GM10847 (cell line): Measurements from ENCODE around the gene ARMC2.

Experiments used
- POLR2A ChIP-seq: IDR thresholded peaks from 2 replicates; pipeline ENCODE4 v1.6.1; 2011; ENCODE audit not compliant: insufficient read length; ENCODE audit errors: extremely low read depth

Gene ARMC2

DNA sequence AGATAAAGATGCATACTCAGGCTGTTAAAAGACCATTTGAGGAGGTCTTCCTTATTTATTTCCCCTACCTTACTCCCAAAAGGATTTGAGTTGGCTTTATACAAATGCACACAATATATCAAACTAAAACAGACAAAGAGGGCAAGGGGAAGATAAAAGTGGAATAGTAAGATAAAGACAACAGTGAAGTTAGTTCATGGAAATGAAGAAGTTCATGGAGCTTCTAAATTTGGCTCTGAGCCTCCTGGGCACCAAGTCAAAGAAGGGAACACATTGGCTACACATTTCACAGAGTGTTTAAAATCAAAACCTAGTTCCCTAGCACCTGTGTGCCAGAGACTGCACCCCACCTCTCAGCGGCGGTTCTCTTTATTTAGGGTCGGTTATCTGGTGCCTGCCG is 25.8 kb upstream of the ARMC2 start:
- TF ChIP-seq POLR2A: no peak

DNA sequence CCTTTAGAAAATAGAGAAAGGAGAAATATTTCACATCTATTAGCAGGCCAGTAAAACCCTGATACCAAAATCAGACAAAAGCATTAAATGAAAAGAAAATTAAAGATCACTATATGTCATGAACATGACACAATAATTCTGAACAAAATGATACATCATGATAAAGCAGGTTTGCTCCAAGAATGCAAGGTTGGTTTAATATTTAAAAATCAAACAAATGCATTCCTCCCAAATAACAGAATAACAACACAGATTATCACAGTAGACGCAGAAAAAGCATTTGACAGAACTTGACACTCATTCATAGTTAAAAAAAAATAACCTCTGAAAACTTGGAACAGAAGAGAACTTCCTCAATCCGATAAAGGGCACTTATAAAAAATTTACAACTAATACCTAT is 22.9 kb upstream of the ARMC2 start:
- no peak for TF ChIP-seq POLR2A

DNA sequence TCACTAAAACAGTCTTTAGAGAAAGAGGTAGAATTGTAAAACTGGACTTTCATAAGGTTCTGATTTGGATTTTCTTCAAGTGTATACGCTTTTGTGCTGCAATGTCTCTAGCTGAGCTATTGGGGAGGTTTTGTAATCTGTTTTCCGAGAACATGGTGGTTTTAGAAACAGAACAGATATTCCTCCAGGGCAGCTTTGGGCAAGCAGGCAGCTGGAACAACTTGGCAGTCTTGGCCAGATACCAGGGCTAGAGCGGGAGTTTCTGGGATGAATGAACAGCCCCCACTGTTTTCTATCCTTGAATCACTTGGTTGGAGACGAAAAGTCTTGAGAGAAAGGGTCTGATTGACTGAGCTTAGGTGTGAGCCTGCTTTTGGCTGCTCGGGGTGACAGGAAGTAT is 17.1 kb upstream of the ARMC2 start:
- no peak for TF ChIP-seq POLR2A

DNA sequence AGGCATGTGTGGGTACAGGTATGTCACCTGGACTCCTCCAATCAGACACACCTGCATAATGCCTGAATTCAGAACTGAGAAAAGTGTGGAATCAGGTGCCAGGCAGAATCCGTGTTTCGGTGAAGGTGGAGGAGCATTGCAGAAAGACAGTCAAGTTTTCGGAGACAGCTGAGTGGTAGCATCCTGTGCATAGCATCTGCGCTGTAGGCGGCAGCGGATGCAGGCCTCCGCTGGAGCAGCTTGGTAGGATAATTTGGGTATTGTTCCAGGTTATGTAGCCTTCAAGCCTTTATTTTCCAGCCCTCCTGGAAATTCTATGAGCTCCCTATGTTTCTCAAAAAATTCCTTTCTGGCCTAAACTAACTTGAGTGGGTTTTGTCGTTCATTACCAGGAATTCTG is 15.5 kb upstream of the ARMC2 start:
- no peak for TF ChIP-seq POLR2A

DNA sequence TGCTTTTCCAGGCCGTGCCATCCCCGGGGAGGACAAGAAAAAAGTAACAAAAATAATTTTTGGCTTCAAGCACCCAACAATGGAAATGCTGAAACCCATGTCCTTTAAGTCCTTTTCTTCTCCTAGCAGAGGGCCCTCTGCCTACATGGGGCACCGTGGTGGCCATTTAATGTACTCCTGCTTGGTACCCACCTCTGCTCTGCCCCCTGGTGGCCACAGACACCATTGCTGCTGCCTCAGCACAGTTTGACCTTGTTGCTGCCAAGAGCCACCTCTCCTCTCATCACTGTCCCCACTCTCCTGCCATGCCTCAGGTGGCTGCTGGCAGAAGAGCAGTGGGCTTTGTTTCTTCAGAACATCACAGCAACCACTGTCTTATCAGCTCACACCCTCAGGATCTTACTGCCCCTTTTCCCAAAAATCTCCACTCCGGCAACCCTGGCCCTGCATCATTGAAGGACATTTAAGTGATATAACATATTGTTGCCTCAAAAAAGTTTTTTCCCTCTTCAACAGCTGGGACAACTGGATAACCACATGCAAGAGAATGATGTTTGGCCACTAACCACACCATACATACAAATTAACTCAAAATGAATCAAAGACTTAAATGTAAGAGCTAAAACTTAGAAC is 12.9 kb upstream of the ARMC2 start:
- no peak for TF ChIP-seq POLR2A

DNA sequence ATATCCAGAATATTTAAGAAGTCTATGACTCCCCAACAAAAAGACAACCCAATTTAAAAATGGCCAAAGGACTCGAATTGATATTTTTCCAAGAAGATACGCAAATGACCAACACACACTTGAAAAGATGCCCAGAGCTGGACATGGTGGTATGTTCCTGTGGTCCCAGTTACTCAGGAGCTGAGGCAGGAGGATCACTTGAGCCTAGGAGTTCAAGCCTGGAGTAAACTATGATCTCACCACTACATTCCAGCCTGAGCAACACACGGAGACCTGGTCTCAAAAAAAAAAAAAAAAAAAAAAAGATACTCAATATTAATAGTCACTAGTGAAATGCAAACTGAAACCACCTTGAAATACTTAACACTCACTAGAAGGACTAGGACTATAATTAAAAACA is 12.2 kb upstream of the ARMC2 start:
- TF ChIP-seq POLR2A: no peak

DNA sequence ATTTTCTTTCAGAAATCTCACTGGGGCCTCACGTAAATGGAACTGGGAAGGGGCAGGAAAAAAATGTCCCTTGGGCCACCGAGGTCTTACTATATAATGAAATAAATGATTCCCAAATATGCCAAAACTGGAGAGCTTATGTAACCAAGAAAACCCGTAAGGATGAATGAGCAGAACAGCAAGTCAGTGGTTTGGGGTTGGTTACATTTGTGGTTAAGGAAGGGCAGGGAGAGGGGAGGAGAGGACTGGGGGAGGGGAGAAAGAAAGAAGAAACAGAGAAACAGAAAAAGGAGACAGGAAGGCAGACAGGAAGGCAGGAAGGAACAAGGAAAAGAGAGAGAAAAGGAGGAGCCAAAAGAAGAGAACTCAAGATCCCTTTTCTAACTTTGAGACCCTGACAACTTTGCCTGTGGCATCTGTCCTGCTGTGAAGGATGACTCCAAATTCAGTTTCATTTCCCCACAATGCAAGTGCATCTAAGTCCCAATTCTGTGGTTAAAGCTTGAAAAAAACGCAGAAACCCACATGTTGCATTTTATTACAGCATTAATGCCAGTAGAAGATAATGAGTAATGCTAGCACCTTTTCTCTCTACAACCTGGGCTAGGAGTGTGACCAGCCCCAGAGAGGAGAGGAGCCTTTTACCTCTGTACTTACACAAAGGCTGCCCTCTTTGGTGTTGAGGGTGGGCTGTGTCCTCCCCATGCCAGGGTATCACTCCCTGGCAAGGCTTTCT is 10.8 kb upstream of the ARMC2 start:
- TF ChIP-seq POLR2A: no peak

DNA sequence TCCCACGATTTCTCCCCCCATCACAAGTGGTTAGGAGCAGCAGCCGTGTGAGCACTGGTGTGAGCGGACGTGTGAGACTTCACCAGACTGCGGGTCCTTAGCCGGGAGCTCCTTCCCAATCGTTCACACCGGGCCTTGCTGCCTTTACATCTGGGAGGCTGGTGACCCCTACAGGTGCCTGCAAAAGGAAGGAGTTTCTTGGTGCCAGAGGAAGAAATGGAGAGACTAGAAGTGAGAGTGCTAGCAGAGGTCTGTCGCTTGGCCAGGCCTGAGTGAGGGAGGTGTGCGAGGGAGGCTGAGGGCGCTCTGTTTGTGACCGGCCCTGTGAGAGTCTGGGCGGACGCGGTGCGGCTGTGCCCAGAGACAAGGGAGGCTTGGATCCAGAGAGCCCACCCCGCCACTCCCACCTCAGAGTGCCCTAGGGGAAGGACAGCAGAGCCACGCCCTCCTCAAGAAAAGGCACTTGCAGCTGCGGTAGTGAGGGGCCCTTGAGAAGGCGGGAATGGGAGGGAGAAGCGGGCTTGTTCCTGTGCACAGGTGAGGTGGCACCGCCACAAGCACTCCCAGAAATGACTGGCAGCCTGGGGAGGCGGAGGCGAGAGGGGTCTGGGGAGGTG is 10.0 kb upstream of the ARMC2 start:
- TF ChIP-seq POLR2A: no peak

DNA sequence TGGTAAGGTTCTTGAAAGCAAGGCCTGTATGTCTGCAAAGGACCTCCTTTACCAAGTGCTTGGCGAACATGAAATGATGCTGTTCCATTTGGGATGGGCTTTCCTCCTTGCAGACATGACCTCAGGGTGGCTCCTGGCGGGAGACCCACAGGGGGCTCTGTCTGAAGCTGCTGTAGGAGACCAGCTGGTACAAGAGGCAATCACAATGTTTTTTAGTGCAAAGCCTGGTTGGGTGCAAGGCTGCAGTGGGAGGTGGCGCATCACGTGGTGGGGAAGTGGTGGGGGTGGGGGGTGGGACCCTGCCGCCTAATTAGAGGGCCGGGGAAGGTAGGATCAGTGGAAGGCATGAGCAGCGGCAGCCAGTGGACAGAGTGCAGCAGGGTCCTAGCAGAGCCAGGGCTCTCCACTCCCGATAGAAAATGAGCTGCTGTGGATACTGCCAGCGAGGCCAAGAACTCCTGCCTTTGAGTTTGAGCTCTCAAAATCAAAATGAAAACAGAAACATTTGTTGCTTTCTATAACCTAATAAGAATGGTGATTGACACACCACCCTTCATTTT is 9.1 kb upstream of the ARMC2 start:
- no peak for TF ChIP-seq POLR2A

DNA sequence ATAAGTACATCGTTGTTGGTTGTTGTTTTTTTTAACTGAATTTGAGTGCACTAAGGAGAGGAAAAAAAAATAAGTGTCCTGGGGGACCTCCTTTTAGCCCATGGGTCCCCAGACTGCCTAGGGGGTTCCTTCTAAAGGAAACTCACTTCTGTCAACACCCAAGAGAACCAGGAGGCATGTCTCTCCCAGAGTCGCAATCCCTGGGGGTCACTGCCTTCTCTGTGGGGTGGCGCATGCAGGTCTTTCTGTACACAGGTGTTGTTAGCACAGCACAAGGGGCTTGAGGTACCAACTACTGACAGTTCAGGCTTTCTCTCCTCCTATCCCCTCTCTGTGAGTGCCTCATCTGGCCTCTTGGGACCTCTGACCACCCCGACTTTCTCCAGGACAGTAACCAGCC is 7.3 kb upstream of the ARMC2 start:
- no peak for TF ChIP-seq POLR2A

DNA sequence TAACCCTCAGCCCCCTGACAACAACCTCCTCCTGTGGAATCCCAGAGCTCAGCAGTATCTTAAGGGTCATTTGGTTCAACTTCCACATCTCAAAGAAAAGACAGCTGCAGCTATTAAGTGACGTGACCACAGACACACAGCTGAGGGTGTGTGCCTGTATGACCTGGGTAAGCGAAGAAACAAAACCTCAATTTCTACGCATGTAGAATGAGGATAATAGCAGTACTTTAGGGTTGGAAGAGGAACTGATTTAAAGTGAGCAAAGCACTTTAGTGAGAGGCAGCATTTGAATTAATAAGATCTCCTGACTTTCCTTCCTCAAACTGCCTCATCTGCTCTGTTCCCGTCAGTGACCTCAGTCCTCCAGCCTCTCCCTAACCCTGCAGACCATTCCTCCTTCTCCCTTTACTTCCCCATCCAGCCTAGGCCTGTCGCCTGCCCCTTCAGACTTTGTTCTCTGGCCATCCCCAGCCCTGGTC is 6.8 kb upstream of the ARMC2 start:
- no peak for TF ChIP-seq POLR2A

DNA sequence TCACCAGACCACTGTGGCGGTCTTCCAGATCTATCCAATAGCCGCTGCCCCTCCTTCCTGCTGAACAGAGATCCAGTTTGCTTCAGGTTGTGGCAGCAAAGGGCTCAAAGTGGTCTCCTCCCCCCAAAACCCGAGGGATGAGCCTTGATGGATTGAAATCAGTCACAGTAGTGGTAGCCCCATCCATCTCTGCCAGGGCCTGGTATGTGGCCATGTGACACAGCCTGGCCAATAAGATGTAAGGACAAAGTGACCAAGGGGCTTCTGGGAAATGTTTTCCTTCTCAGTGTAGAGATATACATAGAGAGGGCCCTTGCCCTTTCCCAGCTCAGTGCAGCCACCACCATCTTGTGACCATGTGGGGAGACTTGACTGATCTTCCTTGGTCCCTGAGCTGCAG is 4.1 kb upstream of the ARMC2 start:
- no peak for TF ChIP-seq POLR2A

DNA sequence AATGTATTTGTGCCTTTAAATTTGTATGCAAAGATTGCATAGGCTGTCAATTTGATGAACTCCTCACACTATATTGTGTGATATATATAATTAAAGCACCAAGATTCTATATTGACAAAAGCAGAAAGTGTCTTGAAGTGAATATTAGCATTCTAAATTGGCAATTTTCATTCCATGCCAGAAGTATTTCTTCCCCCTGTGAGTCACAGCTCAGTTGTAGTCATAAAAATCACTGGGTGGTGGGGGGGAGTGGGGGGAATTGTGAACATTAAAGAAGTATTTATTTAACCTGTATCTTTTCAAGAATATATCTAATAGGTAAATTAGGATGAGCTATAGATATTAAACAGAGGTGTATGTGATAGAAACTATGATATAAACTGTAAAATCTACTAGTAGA is 3.1 kb upstream of the ARMC2 start:
- TF ChIP-seq POLR2A: no peak

DNA sequence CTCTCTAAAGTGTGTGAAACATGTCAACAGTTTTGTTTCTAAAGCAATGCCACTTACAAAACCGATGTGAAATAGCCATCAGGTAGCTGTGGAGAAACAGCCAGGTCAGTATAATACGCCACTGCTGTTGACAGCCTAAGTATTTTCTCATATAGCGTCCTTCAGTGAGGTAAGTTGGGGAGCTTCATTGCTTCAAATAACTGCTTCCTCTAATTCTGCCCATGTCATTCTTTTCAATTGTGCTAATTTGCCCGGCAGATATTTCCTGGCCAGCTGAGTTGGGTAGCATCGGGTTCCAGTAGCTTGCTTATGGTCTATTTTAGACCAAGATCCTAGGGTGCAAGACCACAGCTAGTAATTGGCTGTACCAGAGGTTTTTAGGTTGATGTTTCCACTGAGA is 2.1 kb upstream of the ARMC2 start:
- TF ChIP-seq POLR2A: no peak

DNA sequence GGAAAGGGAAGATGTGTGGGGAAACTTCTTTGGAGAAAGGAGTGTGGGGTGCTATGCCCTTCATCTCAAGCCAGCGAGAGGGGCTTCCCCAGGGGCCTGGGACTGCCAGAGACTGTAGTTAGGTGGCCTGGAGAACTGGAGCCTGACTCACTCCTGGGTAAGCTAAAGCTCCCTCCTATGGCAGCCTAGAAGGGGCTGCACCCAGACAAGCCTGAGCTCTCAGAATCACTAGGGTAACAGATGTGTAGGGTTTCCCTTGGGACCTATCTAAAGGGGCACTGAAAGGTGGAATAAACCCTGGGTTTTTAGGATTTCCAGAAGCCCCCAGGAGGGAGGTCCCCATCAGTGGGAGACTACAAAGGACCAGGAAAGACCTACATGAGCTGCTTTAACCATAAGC is 1.6 kb upstream of the ARMC2 start:
- no peak for TF ChIP-seq POLR2A

DNA sequence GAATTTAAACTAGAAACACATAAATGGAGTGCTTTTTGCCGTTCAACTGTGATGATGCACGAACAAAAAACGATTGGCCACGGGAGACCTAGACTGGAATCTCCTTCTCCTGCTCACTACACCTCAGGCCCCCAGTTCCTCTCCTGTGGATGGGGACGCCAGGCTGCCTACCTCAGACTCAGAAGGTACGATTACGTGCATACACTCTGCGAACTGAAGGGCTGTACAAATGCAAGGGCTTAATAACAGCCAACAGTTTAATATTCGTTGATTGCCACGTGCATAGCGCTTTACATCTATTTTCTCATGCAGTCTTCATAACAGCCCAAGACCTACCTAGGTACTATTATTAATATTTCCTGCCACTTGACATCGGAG is 495 bp upstream of the ARMC2 start:
- no peak for TF ChIP-seq POLR2A
